CD4-positive, CD25-positive, alpha-beta regulatory T cell (primary cell): Measurements from ENCODE around the gene RFC1. TPM values are rescaled to one million over a fixed set of nuclear protein-coding genes. Genes with fewer than 3 reads are reported as not detected.
"Not testable (repeated sequence)": the region's sequence is repeated elsewhere in the genome, so short reads cannot be mapped to it uniquely, and the experiment has no call there.

Experiments
- ATAC-seq, 2 donors: fragments of 150-1000 bp; cut with Tn5 transposase; one replicate each; pipeline ENCODE4 v1.10.0; 2021; ENCODE audit warnings: low read depth in 2 of 2, moderate number of reproducible peaks in 2 of 2, moderate library complexity in 1 of 2
- DNase-seq, 3 donors: peaks; one replicate each; pipeline versions ENCODE4 v3.0.0 to v3.0.0-alpha.2; 2012 to 2022; ENCODE audit warnings: mixed read lengths in 1 of 3
- H3K27ac ChIP-seq: one replicate; pipeline ENCODE4 v1.7.0; 2013; ENCODE audit warnings: mild to moderate bottlenecking, low read length; ENCODE audit not compliant: insufficient read depth, poor library complexity, severe bottlenecking
- H3K27me3 ChIP-seq: one replicate; pipeline ENCODE4 v1.7.0; 2013; ENCODE audit warnings: low read length; ENCODE audit not compliant: control insufficient read depth, insufficient read depth
- H3K36me3 ChIP-seq: one replicate; pipeline ENCODE4 v1.7.0; 2013; ENCODE audit warnings: mild to moderate bottlenecking, low read length, moderate library complexity; ENCODE audit not compliant: control insufficient read depth, insufficient read depth
- H3K4me1 ChIP-seq: 2 replicates; pipeline ENCODE4 v1.7.0; 2013; ENCODE audit warnings: mild to moderate bottlenecking, low read length; ENCODE audit not compliant: insufficient read depth, control insufficient read depth, poor library complexity, severe bottlenecking
- H3K4me3 ChIP-seq: one replicate; pipeline ENCODE4 v1.7.0; 2013; ENCODE audit warnings: low read depth, mild to moderate bottlenecking, low read length, moderate library complexity
- H3K9me3 ChIP-seq, 2 experiments: 1 replicate in 1 of 2; 2 replicates in 1 of 2; pipeline ENCODE4 v1.7.0; 2013; ENCODE audit warnings: low read length in 2 of 2, mild to moderate bottlenecking in 1 of 2, moderate library complexity in 1 of 2; ENCODE audit not compliant: control insufficient read depth in 2 of 2
- H3K27ac Mint-ChIP-seq, 3 donors: one replicate each; pipeline ENCODE4 v1.8.0; 2020 to 2022; ENCODE audit warnings: mild to moderate bottlenecking in 3 of 3, mixed read lengths in 3 of 3, moderate library complexity in 2 of 3
- H3K27me3 Mint-ChIP-seq: one replicate; pipeline ENCODE4 v1.8.0; 2022; ENCODE audit warnings: mild to moderate bottlenecking, mixed read lengths
- H3K36me3 Mint-ChIP-seq: one replicate; pipeline ENCODE4 v1.8.0; 2020; ENCODE audit warnings: mixed read lengths
- H3K4me1 Mint-ChIP-seq, 4 donors: one replicate each; pipeline ENCODE4 v1.8.0; 2020 to 2022; ENCODE audit warnings: mixed read lengths in 4 of 4, mild to moderate bottlenecking in 1 of 4
- H3K4me3 Mint-ChIP-seq, 4 donors: one replicate each; pipeline ENCODE4 v1.8.0; 2020 to 2022; ENCODE audit warnings: mild to moderate bottlenecking in 4 of 4, mixed read lengths in 4 of 4, moderate library complexity in 3 of 4
- H3K9me3 Mint-ChIP-seq, 7 donors: one replicate each; pipeline ENCODE4 v1.8.0; 2020 to 2022; ENCODE audit warnings: mixed read lengths in 7 of 7, mild to moderate bottlenecking in 3 of 7, moderate library complexity in 2 of 7
- polyA plus RNA-seq, 4 donors: library from polyadenylated mRNA; unstranded; fragments of 300-500 nt; fragmentation: Illumina TruSeq; gene quantifications; one replicate each; pipeline ENCODE4 v1.2.3, GENCODE V29; 2021
- total RNA-seq: library from RNA; stranded (reverse); gene quantifications from one replicate; pipeline ENCODE4 v1.2.3, GENCODE V29; 2022

Gene RFC1
- total and polyA plus RNA-seq, 5 donors from 2014 or later, result 27.3 to 87.1 (median 33.7) TPM

- no peaks in the 10 kb centered on the region for H3K36me3 ChIP-seq
- DNase-seq (no peak), ATAC-seq (no peak)
- Mint-ChIP-seq H3K27ac (peak overlapping the region in 1 of 3 donors; percentile 95), H3K27me3 (peaks cover 6% of the 10 kb centered on the region), H3K4me1 (peaks cover 22 to 43% (median 32%) of the 10 kb centered on the region in 4 donors), H3K9me3 (peaks cover 0 to 16% (median 4%) of the 10 kb centered on the region in 7 donors), H3K36me3 (peaks cover 4% of the 10 kb centered on the region), H3K4me3 (peak overlapping the region; percentile 90 to 99 (median 94))
- H3K9me3 ChIP-seq, result peaks cover 0 to 3% of the 10 kb centered on the region in 2 experiments
- H3K27me3 ChIP-seq, result no peaks in the 10 kb centered on the region
- no peak overlapping the region for H3K4me3 ChIP-seq
- peaks cover 37% of the 10 kb centered on the region for H3K4me1 ChIP-seq
- no peak overlapping the region for H3K27ac ChIP-seq
Observed at GRCh38 chr4:39367166-39367565, 1.0 kb upstream of the RFC1 start.

- H3K27ac ChIP-seq, result peak overlapping the region; percentile 78
- H3K27me3 ChIP-seq, result no peaks in the 10 kb centered on the region
- H3K4me1 ChIP-seq, result peaks cover 38% of the 10 kb centered on the region
- H3K36me3 ChIP-seq, result peaks cover 4% of the 10 kb centered on the region
- no peak for ATAC-seq
- peaks cover 9% of the 10 kb centered on the region for H3K27me3 Mint-ChIP-seq
- H3K36me3 Mint-ChIP-seq, result peaks cover 4% of the 10 kb centered on the region
- H3K9me3 ChIP-seq, result no peaks in the 10 kb centered on the region
- peak overlapping the region; percentile 96 for H3K4me3 ChIP-seq
- H3K4me1 Mint-ChIP-seq, result peaks cover 28 to 52% (median 39%) of the 10 kb centered on the region in 4 donors
- H3K9me3 Mint-ChIP-seq, result peaks cover 0 to 3% (median 1%) of the 10 kb centered on the region in 7 donors
- H3K4me3 Mint-ChIP-seq, result peak overlapping the region; percentile 90 to 99 (median 94)
- DNase-seq, result no peak
- peak overlapping the region; percentile 63 to 95 (median 95) for H3K27ac Mint-ChIP-seq
Observed at GRCh38 chr4:39365360-39365759, 802 bp downstream of the RFC1 start.

DNA sequence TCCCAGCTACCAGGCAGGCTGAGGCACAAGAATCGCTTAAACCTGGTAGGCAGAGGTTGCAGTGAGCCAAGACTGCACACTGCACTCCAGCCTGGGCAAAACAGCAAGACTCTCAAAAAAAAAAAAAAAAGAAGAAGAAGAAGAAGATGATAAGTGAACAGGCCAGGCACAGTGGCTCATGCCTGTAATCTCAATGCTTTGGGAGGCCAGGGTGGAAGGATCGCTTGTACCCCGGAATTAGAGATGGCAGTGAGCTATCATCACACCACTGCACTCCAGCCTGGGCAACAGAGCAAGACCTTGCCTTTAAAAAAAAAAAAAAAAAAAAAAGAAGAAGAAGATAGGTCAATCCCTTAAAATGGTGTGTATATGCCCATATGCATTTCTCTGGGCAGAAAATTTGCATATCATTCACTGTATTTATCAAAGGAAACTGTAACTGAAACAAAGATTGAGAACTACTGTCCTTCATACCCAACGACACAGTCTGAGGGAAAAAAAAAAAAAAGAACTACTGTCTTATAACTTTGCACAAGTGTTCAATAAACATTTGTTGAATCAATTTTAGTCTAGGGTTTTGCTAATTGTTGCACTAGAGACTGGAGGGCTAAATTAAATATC is 2.3 kb downstream of the RFC1 start:
- Mint-ChIP-seq H3K4me3 (peak overlapping the region; percentile 39 to 90 (median 78)), H3K9me3 (peaks cover 0 to 1% (median 0%) of the 10 kb centered on the region in 7 donors), H3K36me3 (peaks cover 7% of the 10 kb centered on the region), H3K27me3 (peaks cover 9% of the 10 kb centered on the region), H3K27ac (peak overlapping the region in 2 of 3 donors; percentile 7 to 83), H3K4me1 (peaks cover 31 to 59% (median 44%) of the 10 kb centered on the region in 4 donors)
- H3K27me3 ChIP-seq, result no peaks in the 10 kb centered on the region
- H3K9me3 ChIP-seq, result no peaks in the 10 kb centered on the region
- H3K36me3 ChIP-seq, result peaks cover 4% of the 10 kb centered on the region
- no peak for DNase-seq
- peaks cover 38% of the 10 kb centered on the region for H3K4me1 ChIP-seq
- no peak for ATAC-seq
- H3K27ac ChIP-seq, result peak overlapping the region; percentile 42
- peak overlapping the region; percentile 96 for H3K4me3 ChIP-seq

GRCh38 chr4:39362827-39363226 is 3.3 kb downstream of the RFC1 start:
- no peak for DNase-seq
- no peaks in the 10 kb centered on the region for H3K27me3 ChIP-seq
- H3K4me1 ChIP-seq, result peaks cover 38% of the 10 kb centered on the region
- Mint-ChIP-seq H3K4me1 (peaks cover 34 to 65% (median 47%) of the 10 kb centered on the region in 4 donors), H3K9me3 (no peaks in the 10 kb centered on the region), H3K36me3 (peaks cover 11% of the 10 kb centered on the region), H3K4me3 (peak overlapping the region in 2 of 4 donors; percentile 7 to 80), H3K27ac (peak overlapping the region in 2 of 3 donors; percentile 22 to 72), H3K27me3 (peaks cover 9% of the 10 kb centered on the region)
- no peaks in the 10 kb centered on the region for H3K9me3 ChIP-seq
- ATAC-seq, result no peak
- H3K36me3 ChIP-seq, result peaks cover 4% of the 10 kb centered on the region
- peak overlapping the region; percentile 22 for H3K4me3 ChIP-seq
- H3K27ac ChIP-seq, result no peak overlapping the region

GRCh38 chr4:39360611-39361010 is 5.6 kb downstream of the RFC1 start:
- Mint-ChIP-seq H3K36me3 (peaks cover 11% of the 10 kb centered on the region), H3K4me1 (peaks cover 36 to 68% (median 50%) of the 10 kb centered on the region in 4 donors)
- not testable (repeated sequence) for H3K4me3 ChIP-seq, H3K27me3 ChIP-seq, H3K27me3 Mint-ChIP-seq, H3K36me3 ChIP-seq, DNase-seq, ATAC-seq, H3K27ac Mint-ChIP-seq, H3K27ac ChIP-seq, H3K4me3 Mint-ChIP-seq, H3K9me3 Mint-ChIP-seq, H3K9me3 ChIP-seq
- peaks cover 36% of the 10 kb centered on the region for H3K4me1 ChIP-seq

GRCh38 chr4:39357002-39357401 is 9.2 kb downstream of the RFC1 start:
- Mint-ChIP-seq H3K27ac (peak overlapping the region; percentile 68 to 82 (median 72)), H3K4me3 (peak overlapping the region in 3 of 4 donors; percentile 7 to 85 (median 59)), H3K36me3 (peaks cover 11% of the 10 kb centered on the region), H3K4me1 (peaks cover 26 to 69% (median 49%) of the 10 kb centered on the region in 4 donors), H3K9me3 (no peaks in the 10 kb centered on the region), H3K27me3 (peaks cover 8% of the 10 kb centered on the region)
- peak overlapping the region; percentile 61 for H3K27ac ChIP-seq
- H3K27me3 ChIP-seq, result no peaks in the 10 kb centered on the region
- DNase-seq (peak in 1 of 3 donors; percentile 53), ATAC-seq (no peak)
- peaks cover 4% of the 10 kb centered on the region for H3K36me3 ChIP-seq
- H3K4me1 ChIP-seq, result peaks cover 40% of the 10 kb centered on the region
- no peaks in the 10 kb centered on the region for H3K9me3 ChIP-seq
- no peak overlapping the region for H3K4me3 ChIP-seq

- Histone ChIP-seq H3K36me3 (peaks cover 16% of the 10 kb centered on the region), H3K27me3 (no peaks in the 10 kb centered on the region), H3K4me1 (peaks cover 43% of the 10 kb centered on the region), H3K4me3 (peak overlapping the region; percentile 95), H3K27ac (peak overlapping the region; percentile 90), H3K9me3 (peaks cover 0 to 6% of the 10 kb centered on the region in 2 experiments)
- Mint-ChIP-seq H3K36me3 (peaks cover 26% of the 10 kb centered on the region), H3K4me3 (peak overlapping the region; percentile 84 to 98 (median 87)), H3K27me3 (peaks cover 4% of the 10 kb centered on the region), H3K27ac (peak overlapping the region; percentile 90 to 98 (median 96)), H3K4me1 (peaks cover 29 to 78% (median 51%) of the 10 kb centered on the region in 4 donors), H3K9me3 (peaks cover 0 to 6% (median 0%) of the 10 kb centered on the region in 7 donors)
- DNase-seq (no peak), ATAC-seq (no peak)
Observed at GRCh38 chr4:39354254-39354552, 12.0 kb downstream of the RFC1 start.
